ENCODE results near the gene TMEM240.

The TMEM240 gene

DNA sequence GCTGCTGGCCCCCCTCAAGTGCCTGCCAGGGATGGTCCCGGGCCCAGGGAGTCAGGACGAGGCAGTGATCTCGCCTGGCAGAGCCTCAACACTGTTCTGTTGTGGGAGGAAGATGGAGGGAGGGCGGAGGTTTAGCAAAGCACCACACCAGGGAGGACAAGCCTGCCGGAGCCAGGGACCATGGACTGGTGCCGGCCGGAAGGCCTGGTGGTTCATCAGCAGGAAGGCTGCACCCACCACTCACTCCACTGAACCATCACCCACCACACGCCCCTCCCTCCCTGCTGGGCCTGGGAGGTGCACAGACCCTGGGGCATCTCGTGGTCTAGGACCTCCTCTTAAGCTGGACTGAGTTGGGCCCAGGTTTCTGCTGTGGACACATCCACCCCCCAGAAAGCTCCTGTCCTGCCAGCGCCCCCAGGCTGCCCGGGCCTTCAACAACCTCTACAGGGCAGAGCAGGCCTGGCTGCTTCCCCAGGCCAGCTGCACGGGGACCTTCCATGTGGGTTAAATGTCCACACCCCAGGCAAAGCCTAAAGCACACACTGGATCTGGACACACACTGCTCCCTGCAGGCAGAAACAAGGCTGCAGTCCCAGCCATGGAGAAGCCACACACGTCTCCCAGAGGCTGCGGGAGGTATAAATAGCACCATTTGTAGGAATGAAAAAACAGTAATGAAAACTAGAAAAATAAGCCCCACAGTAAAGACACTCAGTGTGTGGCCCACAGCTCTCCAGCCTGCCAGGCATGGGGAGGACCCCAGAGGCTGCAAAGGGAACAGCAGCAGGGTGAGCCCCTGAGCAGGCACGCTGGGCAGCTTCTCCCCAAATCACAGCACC, 10.4 kb upstream of the TMEM240 start:
- Histone ChIP-seq H3K27me3 (no peaks in the 10 kb centered on the region), H3K4me1 (ENCODE audit: control insufficient read depth in 1 of 2, insufficient read depth in 1 of 2, low read depth in 1 of 2, low read length in 1 of 2) (no peaks in the 10 kb centered on the region), H3K36me3 (peaks cover 60% of the 10 kb centered on the region), H3K4me3 (ENCODE audit: low read depth in 1 of 2, low read length in 1 of 2) (no peak overlapping the region), H3K27ac (no peak overlapping the region), H3K9me3 (no peaks in the 10 kb centered on the region)
- TF ChIP-seq, protein P1, sequence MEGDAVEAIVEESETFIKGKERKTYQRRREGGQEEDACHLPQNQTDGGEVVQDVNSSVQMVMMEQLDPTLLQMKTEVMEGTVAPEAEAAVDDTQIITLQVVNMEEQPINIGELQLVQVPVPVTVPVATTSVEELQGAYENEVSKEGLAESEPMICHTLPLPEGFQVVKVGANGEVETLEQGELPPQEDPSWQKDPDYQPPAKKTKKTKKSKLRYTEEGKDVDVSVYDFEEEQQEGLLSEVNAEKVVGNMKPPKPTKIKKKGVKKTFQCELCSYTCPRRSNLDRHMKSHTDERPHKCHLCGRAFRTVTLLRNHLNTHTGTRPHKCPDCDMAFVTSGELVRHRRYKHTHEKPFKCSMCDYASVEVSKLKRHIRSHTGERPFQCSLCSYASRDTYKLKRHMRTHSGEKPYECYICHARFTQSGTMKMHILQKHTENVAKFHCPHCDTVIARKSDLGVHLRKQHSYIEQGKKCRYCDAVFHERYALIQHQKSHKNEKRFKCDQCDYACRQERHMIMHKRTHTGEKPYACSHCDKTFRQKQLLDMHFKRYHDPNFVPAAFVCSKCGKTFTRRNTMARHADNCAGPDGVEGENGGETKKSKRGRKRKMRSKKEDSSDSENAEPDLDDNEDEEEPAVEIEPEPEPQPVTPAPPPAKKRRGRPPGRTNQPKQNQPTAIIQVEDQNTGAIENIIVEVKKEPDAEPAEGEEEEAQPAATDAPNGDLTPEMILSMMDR (IDR thresholded peaks at IDR 0.05): no peak

DNA sequence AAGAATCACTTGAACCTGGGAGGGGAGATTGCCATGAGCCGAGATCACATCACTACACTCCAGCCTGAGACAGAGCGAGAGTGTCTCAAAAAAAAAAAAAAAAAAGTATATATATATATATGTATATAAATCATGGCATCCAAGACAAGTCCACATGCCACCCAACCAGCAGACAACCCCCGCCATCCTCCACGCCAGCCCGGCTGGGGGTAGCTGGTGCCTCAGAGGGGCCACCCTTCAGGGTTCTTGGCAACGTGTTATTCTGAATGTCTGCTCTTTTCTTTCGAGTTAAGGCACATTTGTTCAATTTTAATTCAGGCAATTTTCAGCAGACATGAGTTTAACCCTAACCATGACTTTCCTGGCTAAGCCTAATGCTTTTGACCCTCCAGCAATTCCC, 9.7 kb upstream of the TMEM240 start:
- Histone ChIP-seq H3K9me3 (no peaks in the 10 kb centered on the region), H3K4me1 (ENCODE audit: control insufficient read depth in 1 of 2, insufficient read depth in 1 of 2, low read depth in 1 of 2, low read length in 1 of 2) (no peaks in the 10 kb centered on the region), H3K4me3 (ENCODE audit: low read depth in 1 of 2, low read length in 1 of 2) (no peak overlapping the region), H3K27me3 (no peaks in the 10 kb centered on the region), H3K27ac (no peak overlapping the region), H3K36me3 (peaks cover 55% of the 10 kb centered on the region)
- TF ChIP-seq, protein P1 (IDR thresholded peaks at IDR 0.05): no peak

DNA sequence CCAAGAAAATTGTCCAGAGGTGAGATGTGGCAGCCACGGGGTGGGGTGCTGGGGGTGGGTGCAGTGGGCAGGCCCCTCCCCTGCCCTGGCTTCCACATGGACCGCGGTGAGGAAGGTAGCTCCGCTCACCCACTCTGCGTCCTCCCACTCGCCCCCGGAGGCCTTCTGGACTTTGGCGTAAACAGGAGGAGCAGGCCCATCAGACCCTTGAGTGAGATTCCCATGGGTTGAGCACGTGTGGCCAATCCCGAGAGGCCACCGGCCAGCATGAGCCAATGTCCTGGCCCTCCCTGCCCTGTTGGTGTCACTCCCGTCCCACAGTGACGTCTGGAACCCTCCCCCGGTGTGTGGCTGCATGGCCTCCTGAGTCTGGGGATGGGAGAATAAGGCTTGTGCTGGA, 8.2 kb upstream of the TMEM240 start:
- no peaks in the 10 kb centered on the region for H3K4me1 ChIP-seq (ENCODE audit: control insufficient read depth in 1 of 2, insufficient read depth in 1 of 2, low read depth in 1 of 2, low read length in 1 of 2)
- no peak overlapping the region for H3K4me3 ChIP-seq (ENCODE audit: low read depth in 1 of 2, low read length in 1 of 2)
- H3K9me3 ChIP-seq: no peaks in the 10 kb centered on the region
- peaks cover 58% of the 10 kb centered on the region for H3K36me3 ChIP-seq
- H3K27me3 ChIP-seq: no peaks in the 10 kb centered on the region
- no peak overlapping the region for H3K27ac ChIP-seq
- TF ChIP-seq, protein P1 (IDR thresholded peaks at IDR 0.05): no peak

DNA sequence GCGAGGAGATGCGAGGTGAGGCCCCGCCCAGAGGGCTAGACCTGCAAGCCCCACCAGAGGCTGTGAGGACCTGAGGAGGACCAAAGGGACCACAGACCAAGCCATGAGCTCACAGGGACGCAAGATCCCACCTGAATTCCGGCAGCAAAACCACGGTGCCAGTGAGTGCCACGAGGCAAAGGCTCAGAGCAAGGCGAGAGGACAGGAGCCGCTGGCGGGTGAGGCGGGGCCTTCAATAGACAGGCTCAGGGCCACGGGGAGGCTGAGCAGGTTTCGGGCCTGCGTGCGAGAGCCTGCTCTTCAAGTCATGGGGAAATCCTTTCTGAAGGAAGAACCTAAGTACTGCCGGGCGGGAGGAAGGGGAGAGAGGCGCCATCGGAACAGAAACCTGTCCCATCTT, 7.1 kb upstream of the TMEM240 start:
- Histone ChIP-seq H3K36me3 (peaks cover 68% of the 10 kb centered on the region), H3K27ac (no peak overlapping the region), H3K9me3 (no peaks in the 10 kb centered on the region), H3K27me3 (no peaks in the 10 kb centered on the region), H3K4me3 (ENCODE audit: low read depth in 1 of 2, low read length in 1 of 2) (no peak overlapping the region), H3K4me1 (ENCODE audit: control insufficient read depth in 1 of 2, insufficient read depth in 1 of 2, low read depth in 1 of 2, low read length in 1 of 2) (no peaks in the 10 kb centered on the region)
- TF ChIP-seq, protein P1 (IDR thresholded peaks at IDR 0.05): no peak

DNA sequence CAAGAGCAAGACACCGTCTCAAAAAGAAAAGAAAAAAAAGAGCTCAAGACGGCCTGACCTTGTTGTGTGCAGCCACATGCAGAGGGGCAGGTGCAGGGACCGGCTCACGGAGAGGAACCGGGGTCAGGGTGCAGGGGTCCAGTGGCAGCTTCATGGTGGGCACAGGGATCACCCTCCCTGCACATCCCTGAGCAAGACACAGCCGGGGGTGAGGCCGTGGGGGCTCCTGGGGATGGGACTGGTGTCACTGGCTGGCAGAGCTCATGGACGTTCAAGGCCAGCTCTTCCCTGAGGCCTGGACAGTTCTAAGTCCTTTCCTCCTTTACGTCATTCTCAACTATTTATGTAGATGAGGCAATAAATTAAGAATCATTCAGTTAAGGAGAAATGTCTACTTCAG, 6.6 kb upstream of the TMEM240 start:
- Histone ChIP-seq H3K27me3 (no peaks in the 10 kb centered on the region), H3K36me3 (peaks cover 68% of the 10 kb centered on the region), H3K9me3 (no peaks in the 10 kb centered on the region), H3K4me3 (ENCODE audit: low read depth in 1 of 2, low read length in 1 of 2) (no peak overlapping the region), H3K4me1 (ENCODE audit: control insufficient read depth in 1 of 2, insufficient read depth in 1 of 2, low read depth in 1 of 2, low read length in 1 of 2) (no peaks in the 10 kb centered on the region), H3K27ac (no peak overlapping the region)
- TF ChIP-seq, protein P1 (IDR thresholded peaks at IDR 0.05): no peak
